Esophagus squamous epithelium (tissue), 4 donors: ENCODE measurements around the gene ITPKB.

Experiments
- POLR2A ChIP-seq, 4 donors: fragments of 450-650 bp; IDR thresholded peaks; one replicate each; pipeline ENCODE4 v1.6.1; 2017; ENCODE audit warnings: antibody characterized with exemption in 4 of 4, mild to moderate bottlenecking in 4 of 4, moderate library complexity in 3 of 4
- TF ChIP-seq, protein P1 (sequence below), 6 experiments: fragments of 450-650 bp in 4 of 6; fragments of 200-600 bp in 2 of 6; sonication (generic) in 2 of 6; IDR thresholded peaks; one replicate each; pipeline ENCODE4 v1.5.1; 2016 to 2019; ENCODE audit warnings: antibody characterized with exemption in 6 of 6, mild to moderate bottlenecking in 4 of 6, moderate library complexity in 4 of 6

DNA sequence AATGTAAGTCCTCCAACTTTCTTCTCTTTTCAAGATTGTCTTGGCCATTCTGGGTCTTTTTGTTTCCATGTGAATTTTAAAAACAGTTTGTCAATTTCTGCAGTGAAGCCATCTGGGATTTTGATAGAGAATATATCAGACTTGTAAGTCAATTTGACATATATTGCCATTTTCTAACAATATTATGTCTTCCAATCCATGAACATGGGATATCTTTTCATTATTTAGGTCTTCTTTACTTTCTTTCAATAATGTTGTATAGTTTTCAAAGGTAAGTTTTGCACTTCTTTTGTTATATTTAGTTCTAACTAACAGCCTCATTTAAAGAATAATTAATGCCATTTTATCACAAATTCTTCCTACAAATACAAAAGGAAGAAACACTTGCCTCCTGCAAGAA lies 117.1 kb downstream of the ITPKB start:
- TF ChIP-seq, protein P1, sequence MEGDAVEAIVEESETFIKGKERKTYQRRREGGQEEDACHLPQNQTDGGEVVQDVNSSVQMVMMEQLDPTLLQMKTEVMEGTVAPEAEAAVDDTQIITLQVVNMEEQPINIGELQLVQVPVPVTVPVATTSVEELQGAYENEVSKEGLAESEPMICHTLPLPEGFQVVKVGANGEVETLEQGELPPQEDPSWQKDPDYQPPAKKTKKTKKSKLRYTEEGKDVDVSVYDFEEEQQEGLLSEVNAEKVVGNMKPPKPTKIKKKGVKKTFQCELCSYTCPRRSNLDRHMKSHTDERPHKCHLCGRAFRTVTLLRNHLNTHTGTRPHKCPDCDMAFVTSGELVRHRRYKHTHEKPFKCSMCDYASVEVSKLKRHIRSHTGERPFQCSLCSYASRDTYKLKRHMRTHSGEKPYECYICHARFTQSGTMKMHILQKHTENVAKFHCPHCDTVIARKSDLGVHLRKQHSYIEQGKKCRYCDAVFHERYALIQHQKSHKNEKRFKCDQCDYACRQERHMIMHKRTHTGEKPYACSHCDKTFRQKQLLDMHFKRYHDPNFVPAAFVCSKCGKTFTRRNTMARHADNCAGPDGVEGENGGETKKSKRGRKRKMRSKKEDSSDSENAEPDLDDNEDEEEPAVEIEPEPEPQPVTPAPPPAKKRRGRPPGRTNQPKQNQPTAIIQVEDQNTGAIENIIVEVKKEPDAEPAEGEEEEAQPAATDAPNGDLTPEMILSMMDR (IDR thresholded peaks at IDR 0.05): no peak
- TF ChIP-seq POLR2A (IDR thresholded peaks at IDR 0.05): no peak
